HepG2 (cell line): Measurements from ENCODE around the gene AIMP2. TPM values are rescaled to one million over a fixed set of nuclear protein-coding genes. Genes with fewer than 3 reads are reported as not detected.

ENCODE experiments used
- ATRX ChIP-seq: sonication (generic); formaldehyde crosslinking; IDR thresholded peaks from 2 replicates; pipeline ENCODE4 v1.4.0; 2020; ENCODE audit warnings: missing genetic modification reagents, borderline replicate concordance
- ELF1 ChIP-seq: sonication (generic); formaldehyde crosslinking; IDR thresholded peaks from 2 replicates; pipeline ENCODE4 v1.4.0; 2020; ENCODE audit warnings: missing genetic modification reagents
- GABPA ChIP-seq, 2 experiments: IDR thresholded peaks; 2 replicates each; pipeline ENCODE4 v1.6.1; 2011 to 2016; ENCODE audit warnings: low read depth in 2 of 2, low read length in 1 of 2, missing biosample characterization in 1 of 2, missing genetic modification characterization in 1 of 2
- HNRNPL ChIP-seq: fragments of 200-400 bp; formaldehyde crosslinking; IDR thresholded peaks from 2 replicates; pipeline ENCODE4 v1.6.1; 2017; ENCODE audit warnings: mild to moderate bottlenecking, low read depth, low read length
- MAFF ChIP-seq: IDR thresholded peaks from 2 replicates; pipeline ENCODE4 v1.6.1; 2011; ENCODE audit warnings: low read depth, low read length, improper control_type of control experiment
- ZFP82 ChIP-seq: sonication (generic); formaldehyde crosslinking; IDR thresholded peaks from 2 replicates; pipeline ENCODE4 v1.5.1; 2020; ENCODE audit warnings: mild to moderate bottlenecking, missing genetic modification reagents, borderline replicate concordance
- ZNF484 ChIP-seq: sonication (generic); formaldehyde crosslinking; IDR thresholded peaks from 2 replicates; pipeline ENCODE4 v1.5.1; 2020; ENCODE audit warnings: mild to moderate bottlenecking, low read depth, missing genetic modification reagents, borderline replicate concordance
- ZNF496 ChIP-seq: sonication (generic); formaldehyde crosslinking; IDR thresholded peaks from 2 replicates; pipeline ENCODE4 v1.8.1; 2023; ENCODE audit warnings: mild to moderate bottlenecking, moderate library complexity, missing genetic modification reagents; ENCODE audit not compliant: insufficient replicate concordance
- ZNF589 ChIP-seq: sonication (generic); formaldehyde crosslinking; conservative IDR thresholded peaks from 2 replicates; pipeline ENCODE4 v1.8.0; 2022; ENCODE audit warnings: mild to moderate bottlenecking, moderate library complexity, missing genetic modification reagents
- polyA plus RNA-seq, 8 experiments: library from polyadenylated mRNA; depleted of rRNA in 3 of 8; stranded (reverse) in 7 of 8; unstranded in 1 of 8; fragments of >200 nt; fragmentation: Illumina TruSeq in 4 of 8; extraction: Trizol in 4 of 8; gene quantifications; 2 replicates each; pipeline versions ENCODE4 v1.2.1 to v1.2.3, GENCODE V29; 2011 to 2016; ENCODE audit warnings: low read depth in 4 of 8, missing spikeins in 1 of 8, mixed read lengths in 1 of 8; ENCODE audit not compliant: insufficient read depth in 1 of 8
- total RNA-seq, 5 experiments: library from RNA; depleted of rRNA; stranded (reverse); fragments of >200 nt; fragmentation: Illumina TruSeq; extraction: Trizol; gene quantifications; 2 replicates each; pipeline ENCODE4 v1.2.3, GENCODE V29; 2016; ENCODE audit warnings: low read depth in 1 of 5
- TF ChIP-seq, protein P1 (sequence below): sonication (generic); formaldehyde crosslinking; IDR thresholded peaks from one replicate; pipeline ENCODE4 v1.5.1; 2020; ENCODE audit warnings: mild to moderate bottlenecking, missing genetic modification reagents; ENCODE audit errors: not compliant biosample characterization
- TF ChIP-seq, protein P2 (sequence below): sonication (generic); formaldehyde crosslinking; IDR thresholded peaks from 2 replicates; pipeline ENCODE4 v1.4.0; 2020; ENCODE audit warnings: missing genetic modification reagents
- TF ChIP-seq, protein P3 (sequence below): sonication (generic); formaldehyde crosslinking; IDR thresholded peaks from 2 replicates; pipeline ENCODE4 v1.4.0; 2020; ENCODE audit warnings: mild to moderate bottlenecking, missing genetic modification reagents

AIMP2 gene
- total and polyA plus RNA-seq, 2 of the 13 experiments (the other 11 are each of a cell fraction or from before 2014, with no cell fraction given), result 38.2 to 84.9 TPM

DNA sequence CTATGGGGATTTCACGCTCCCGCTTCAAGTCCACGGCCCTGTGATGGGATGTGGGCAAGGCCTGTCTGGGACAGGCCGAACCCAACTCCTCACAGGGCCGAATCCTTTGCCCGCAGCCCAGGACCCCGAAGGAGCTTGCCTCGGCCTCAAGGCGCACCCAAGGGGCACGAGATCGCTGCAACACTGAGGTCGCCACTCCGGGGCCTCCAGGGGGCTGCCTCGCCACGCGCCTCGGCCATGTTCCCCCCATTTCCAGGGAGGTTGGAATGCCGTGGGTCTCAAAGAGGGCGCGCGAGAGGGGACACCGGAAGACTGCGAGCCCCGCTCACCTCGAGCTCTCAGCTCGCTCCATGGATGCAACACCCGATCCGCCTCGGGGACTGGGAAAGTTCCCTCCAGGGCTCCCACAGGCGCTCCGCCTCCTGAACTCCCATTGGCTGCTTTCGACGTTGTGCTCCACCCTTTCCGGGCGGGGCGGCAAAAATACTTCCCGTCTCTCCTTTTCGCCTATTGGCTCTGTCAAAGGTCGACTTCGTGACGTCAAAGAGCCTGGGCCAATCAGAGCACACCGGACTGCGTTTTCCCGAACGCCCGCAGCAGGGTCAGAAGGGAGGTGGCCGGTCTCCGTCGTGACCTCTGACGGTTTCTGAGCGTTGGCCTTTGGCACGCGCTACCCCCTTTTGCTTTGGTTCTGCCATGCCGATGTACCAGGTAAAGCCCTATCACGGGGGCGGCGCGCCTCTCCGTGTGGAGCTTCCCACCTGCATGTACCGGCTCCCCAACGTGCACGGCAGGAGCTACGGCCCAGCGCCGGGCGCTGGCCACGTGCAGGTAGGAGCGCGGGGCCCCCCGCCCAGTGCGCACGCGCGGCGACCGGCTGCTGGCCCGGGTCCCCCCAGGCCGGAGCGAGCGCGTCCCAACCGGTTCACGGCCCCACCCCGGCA lies at the start of gene AIMP2, which contains the start of gene PMS2 (continued):
- TF ChIP-seq, protein P1, sequence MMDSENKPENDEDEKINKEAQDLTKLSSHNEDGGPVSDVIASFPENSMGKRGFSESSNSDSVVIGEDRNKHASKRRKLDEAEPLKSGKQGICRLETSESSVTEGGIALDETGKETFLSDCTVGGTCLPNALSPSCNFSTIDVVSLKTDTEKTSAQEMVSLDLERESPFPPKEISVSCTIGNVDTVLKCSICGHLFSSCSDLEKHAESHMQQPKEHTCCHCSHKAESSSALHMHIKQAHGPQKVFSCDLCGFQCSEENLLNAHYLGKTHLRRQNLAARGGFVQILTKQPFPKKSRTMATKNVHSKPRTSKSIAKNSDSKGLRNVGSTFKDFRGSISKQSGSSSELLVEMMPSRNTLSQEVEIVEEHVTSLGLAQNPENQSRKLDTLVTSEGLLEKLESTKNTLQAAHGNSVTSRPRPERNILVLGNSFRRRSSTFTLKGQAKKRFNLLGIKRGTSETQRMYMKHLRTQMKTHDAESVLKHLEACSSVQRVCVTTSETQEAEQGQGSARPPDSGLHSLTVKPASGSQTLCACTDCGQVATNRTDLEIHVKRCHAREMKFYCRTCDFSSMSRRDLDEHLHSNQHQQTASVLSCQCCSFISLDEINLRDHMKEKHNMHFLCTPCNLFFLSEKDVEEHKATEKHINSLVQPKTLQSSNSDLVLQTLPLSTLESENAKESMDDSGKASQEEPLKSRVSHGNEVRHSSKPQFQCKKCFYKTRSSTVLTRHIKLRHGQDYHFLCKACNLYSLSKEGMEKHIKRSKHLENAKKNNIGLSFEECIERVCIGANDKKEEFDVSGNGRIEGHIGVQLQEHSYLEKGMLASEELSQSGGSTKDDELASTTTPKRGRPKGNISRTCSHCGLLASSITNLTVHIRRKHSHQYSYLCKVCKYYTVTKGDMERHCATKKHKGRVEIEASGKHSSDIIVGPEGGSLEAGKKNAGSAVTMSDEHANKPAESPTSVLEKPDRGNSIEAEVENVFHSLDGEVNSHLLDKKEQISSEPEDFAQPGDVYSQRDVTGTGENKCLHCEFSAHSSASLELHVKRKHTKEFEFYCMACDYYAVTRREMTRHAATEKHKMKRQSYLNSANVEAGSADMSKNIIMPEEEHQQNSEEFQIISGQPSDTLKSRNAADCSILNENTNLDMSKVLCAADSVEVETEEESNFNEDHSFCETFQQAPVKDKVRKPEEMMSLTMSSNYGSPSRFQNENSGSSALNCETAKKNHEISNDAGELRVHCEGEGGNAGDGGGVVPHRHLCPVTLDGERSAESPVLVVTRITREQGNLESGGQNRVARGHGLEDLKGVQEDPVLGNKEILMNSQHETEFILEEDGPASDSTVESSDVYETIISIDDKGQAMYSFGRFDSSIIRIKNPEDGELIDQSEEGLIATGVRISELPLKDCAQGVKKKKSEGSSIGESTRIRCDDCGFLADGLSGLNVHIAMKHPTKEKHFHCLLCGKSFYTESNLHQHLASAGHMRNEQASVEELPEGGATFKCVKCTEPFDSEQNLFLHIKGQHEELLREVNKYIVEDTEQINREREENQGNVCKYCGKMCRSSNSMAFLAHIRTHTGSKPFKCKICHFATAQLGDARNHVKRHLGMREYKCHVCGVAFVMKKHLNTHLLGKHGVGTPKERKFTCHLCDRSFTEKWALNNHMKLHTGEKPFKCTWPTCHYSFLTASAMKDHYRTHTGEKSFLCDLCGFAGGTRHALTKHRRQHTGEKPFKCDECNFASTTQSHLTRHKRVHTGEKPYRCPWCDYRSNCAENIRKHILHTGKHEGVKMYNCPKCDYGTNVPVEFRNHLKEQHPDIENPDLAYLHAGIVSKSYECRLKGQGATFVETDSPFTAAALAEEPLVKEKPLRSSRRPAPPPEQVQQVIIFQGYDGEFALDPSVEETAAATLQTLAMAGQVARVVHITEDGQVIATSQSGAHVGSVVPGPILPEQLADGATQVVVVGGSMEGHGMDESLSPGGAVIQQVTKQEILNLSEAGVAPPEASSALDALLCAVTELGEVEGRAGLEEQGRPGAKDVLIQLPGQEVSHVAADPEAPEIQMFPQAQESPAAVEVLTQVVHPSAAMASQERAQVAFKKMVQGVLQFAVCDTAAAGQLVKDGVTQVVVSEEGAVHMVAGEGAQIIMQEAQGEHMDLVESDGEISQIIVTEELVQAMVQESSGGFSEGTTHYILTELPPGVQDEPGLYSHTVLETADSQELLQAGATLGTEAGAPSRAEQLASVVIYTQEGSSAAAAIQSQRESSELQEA (CRISPR knock-in tag), result peak; percentile 100
- TF ChIP-seq, protein P2, sequence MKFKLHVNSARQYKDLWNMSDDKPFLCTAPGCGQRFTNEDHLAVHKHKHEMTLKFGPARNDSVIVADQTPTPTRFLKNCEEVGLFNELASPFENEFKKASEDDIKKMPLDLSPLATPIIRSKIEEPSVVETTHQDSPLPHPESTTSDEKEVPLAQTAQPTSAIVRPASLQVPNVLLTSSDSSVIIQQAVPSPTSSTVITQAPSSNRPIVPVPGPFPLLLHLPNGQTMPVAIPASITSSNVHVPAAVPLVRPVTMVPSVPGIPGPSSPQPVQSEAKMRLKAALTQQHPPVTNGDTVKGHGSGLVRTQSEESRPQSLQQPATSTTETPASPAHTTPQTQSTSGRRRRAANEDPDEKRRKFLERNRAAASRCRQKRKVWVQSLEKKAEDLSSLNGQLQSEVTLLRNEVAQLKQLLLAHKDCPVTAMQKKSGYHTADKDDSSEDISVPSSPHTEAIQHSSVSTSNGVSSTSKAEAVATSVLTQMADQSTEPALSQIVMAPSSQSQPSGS, result peak; percentile 88; the same call in 1 of the 2 replicates
- peak; percentile 93; the same call in 1 of the 2 replicates for TF ChIP-seq ZNF484 (CRISPR knock-in tag)
- TF ChIP-seq ZFP82, result peak; percentile 99
- peak; percentile 94 for TF ChIP-seq ELF1 (CRISPR knock-in tag)
- no peak for TF ChIP-seq MAFF
- TF ChIP-seq, protein P3, sequence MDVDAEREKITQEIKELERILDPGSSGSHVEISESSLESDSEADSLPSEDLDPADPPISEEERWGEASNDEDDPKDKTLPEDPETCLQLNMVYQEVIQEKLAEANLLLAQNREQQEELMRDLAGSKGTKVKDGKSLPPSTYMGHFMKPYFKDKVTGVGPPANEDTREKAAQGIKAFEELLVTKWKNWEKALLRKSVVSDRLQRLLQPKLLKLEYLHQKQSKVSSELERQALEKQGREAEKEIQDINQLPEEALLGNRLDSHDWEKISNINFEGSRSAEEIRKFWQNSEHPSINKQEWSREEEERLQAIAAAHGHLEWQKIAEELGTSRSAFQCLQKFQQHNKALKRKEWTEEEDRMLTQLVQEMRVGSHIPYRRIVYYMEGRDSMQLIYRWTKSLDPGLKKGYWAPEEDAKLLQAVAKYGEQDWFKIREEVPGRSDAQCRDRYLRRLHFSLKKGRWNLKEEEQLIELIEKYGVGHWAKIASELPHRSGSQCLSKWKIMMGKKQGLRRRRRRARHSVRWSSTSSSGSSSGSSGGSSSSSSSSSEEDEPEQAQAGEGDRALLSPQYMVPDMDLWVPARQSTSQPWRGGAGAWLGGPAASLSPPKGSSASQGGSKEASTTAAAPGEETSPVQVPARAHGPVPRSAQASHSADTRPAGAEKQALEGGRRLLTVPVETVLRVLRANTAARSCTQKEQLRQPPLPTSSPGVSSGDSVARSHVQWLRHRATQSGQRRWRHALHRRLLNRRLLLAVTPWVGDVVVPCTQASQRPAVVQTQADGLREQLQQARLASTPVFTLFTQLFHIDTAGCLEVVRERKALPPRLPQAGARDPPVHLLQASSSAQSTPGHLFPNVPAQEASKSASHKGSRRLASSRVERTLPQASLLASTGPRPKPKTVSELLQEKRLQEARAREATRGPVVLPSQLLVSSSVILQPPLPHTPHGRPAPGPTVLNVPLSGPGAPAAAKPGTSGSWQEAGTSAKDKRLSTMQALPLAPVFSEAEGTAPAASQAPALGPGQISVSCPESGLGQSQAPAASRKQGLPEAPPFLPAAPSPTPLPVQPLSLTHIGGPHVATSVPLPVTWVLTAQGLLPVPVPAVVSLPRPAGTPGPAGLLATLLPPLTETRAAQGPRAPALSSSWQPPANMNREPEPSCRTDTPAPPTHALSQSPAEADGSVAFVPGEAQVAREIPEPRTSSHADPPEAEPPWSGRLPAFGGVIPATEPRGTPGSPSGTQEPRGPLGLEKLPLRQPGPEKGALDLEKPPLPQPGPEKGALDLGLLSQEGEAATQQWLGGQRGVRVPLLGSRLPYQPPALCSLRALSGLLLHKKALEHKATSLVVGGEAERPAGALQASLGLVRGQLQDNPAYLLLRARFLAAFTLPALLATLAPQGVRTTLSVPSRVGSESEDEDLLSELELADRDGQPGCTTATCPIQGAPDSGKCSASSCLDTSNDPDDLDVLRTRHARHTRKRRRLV, result peak; percentile 86
- no peak for TF ChIP-seq HNRNPL
- TF ChIP-seq ZNF496, result peak; percentile 75
- TF ChIP-seq GABPA (IDR thresholded peaks at IDR 0.05; ENCODE audit: low read depth, low read length), result peak; percentile 69
- peak; percentile 93 for TF ChIP-seq GABPA (CRISPR knock-in tag; IDR thresholded peaks at IDR 0.05; ENCODE audit: low read depth)
- TF ChIP-seq ATRX, result 0 out of 2 replicates have a peak, but pooled peaks have one; percentile 78
- peak; percentile 99 for TF ChIP-seq ZNF589 (CRISPR knock-in tag)
